ENCODE measurements around the gene KCTD20.

- TF ChIP-seq CTCF (IDR thresholded peaks at IDR 0.05) (peak in 1 of 6 experiments; percentile 8), POLR2A (IDR thresholded peaks at IDR 0.05) (peak in 1 of 2 donors; percentile 88)
Measured at GRCh38 chr6:36442671-36443470, at the start of gene KCTD20, which contains the start of gene PXT1.

Measured in thyroid gland (tissue), 4 donors.